Measurements from ENCODE around the gene LMNTD1.

DNA sequence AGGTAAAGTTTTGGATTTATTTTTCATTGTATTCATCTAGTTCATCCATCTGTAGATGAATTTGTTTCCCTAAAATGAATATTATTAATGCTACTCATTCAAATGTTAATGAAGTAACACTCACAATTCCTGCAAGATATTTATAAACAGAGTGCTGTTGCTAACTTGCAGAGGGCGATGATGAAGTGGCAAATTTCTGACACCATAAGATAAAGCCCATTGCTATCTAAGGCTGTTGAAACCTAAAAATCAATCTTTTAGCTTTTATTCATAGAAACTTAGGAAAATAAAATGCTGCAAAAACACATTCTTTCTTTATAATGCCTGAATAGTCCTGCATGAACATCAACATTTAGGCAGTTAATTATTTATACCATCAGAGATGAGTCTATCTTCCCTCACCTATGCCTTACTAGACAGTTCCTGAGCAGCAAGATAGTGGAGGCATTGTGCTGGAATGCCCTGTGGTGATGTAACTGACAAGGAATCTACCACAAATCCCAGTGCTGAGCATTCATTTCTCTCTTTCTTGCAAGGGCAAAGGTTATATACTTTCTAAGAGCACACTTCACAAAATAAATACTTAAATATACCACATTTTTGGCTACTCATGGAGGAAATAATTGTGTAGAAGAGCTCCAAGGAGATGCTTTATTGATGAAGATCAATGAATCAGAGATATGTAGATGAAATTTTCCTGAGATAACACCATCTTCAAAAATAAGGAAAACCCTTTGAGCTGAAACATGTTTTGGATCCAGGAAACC lies 57.6 kb downstream of the LMNTD1 start:
- TF ChIP-seq ZNF274 (IDR thresholded peaks at IDR 0.05; ENCODE audit: low read depth, low read length): no peak
- TF ChIP-seq SUZ12 (IDR thresholded peaks at IDR 0.05; ENCODE audit: extremely low read depth, insufficient read depth, insufficient read length): no peak
- TF ChIP-seq YY1 (IDR thresholded peaks at IDR 0.05; ENCODE audit: insufficient read depth, insufficient read length): no peak
